ENCODE measurements around the gene GBA2. TPM values are rescaled to one million over a fixed set of nuclear protein-coding genes. Genes with fewer than 3 reads are reported as not detected.

Gene GBA2
- polyA plus RNA-seq, 3 donors: 18.1 to 130 (median 26.4) TPM

GRCh38 chr9:35774907-35775635, 26.0 kb upstream of the GBA2 start:
- H3K36me3 Mint-ChIP-seq: no peaks in the 10 kb centered on the region
- Histone ChIP-seq H3K4me1 (ENCODE audit: control insufficient read depth in 1 of 2, insufficient read depth in 2 of 2, low read length in 2 of 2) (peaks cover 15 to 16% of the 10 kb centered on the region in 2 donors), H3K27ac (ENCODE audit: low read depth in 1 of 2, low read length in 2 of 2) (peak overlapping the region in 1 of 2 donors; percentile 32), H3K9ac (ENCODE audit: insufficient read depth, low read length, poor library complexity, severe bottlenecking) (no peak overlapping the region), H3K79me2 (ENCODE audit: insufficient read depth, low read length) (no peaks in the 10 kb centered on the region), H2AFZ (ENCODE audit: insufficient read depth, low read depth, low read length, poor library complexity, severe bottlenecking) (peak overlapping the region; percentile 49), H3K4me3 (replicated peaks in 1 of 3; ENCODE audit: low read depth in 2 of 3, low read length in 3 of 3) (peak overlapping the region in 1 of 3 experiments; percentile 18), H4K20me1 (ENCODE audit: insufficient read depth, low read length) (no peaks in the 10 kb centered on the region), H3K9me3 (replicated peaks in 1 of 2; ENCODE audit: control insufficient read depth in 1 of 2, insufficient read depth in 1 of 2, low read length in 2 of 2) (no peaks in the 10 kb centered on the region), H3K36me3 (replicated peaks in 1 of 2; ENCODE audit: control insufficient read depth in 1 of 2, insufficient read depth in 2 of 2, low read length in 2 of 2) (no peaks in the 10 kb centered on the region), H3K27me3 (ENCODE audit: control insufficient read depth in 2 of 2, insufficient read depth in 2 of 2, low read length in 2 of 2) (no peaks in the 10 kb centered on the region), H3K4me2 (replicated peaks; ENCODE audit: extremely low read depth, low read length, poor library complexity, severe bottlenecking) (peak overlapping the region; percentile 46)
- intact Hi-C loops (cut with micrococcal nuclease): no loop called here
- H3K27me3 Mint-ChIP-seq (ENCODE audit: low read depth in 3 of 3): peaks cover 0 to 2% (median 1%) of the 10 kb centered on the region in 3 donors
- TF ChIP-seq CTCF (IDR thresholded peaks at IDR 0.05): no peak
- peaks cover 16% of the 10 kb centered on the region for H3K4me1 Mint-ChIP-seq
- peak overlapping the region in 1 of 2 donors; percentile 57 for H3K4me3 Mint-ChIP-seq
- H3K27ac Mint-ChIP-seq: peak overlapping the region in 5 of 7 donors; percentile 21 to 80 (median 69)
- no peaks in the 10 kb centered on the region for H3K9me3 Mint-ChIP-seq
- 0% methylated on average over 2 of the region's 7 CpGs for WGBS (ENCODE audit: insufficient coverage)
- DNase-seq: peak; percentile 32 to 43 (median 40)

DNA sequence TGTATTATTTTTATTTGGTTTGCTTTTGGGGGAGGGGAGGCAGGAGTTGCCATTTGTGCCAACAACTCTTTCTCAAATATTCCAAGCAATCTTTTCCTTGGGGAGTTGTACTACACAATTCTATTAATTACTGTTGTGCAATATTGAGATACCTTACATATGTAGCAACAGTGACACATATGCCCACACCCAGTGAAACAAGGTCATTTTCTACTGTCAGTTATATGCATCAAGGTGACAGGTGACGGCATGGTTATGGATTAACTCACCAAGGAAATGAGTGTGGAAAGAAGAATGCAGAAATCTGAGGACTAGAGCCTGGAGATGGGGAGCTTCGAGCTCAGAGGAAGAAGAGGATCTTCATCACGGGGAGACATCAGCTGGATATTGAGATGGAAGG, 22.9 kb upstream of the GBA2 start:
- Histone ChIP-seq H3K79me2 (ENCODE audit: insufficient read depth, low read length) (no peaks in the 10 kb centered on the region), H3K27me3 (ENCODE audit: control insufficient read depth in 2 of 2, insufficient read depth in 2 of 2, low read length in 2 of 2) (no peaks in the 10 kb centered on the region)
- 100% methylated on average over 2 of the region's 3 CpGs for WGBS (ENCODE audit: insufficient coverage)

More for the DNA sequence above, 22.9 kb upstream of the GBA2 start:
- Histone ChIP-seq H2AFZ (ENCODE audit: insufficient read depth, low read depth, low read length, poor library complexity, severe bottlenecking) (no peak overlapping the region), H3K4me3 (replicated peaks in 1 of 3; ENCODE audit: low read depth in 2 of 3, low read length in 3 of 3) (no peak overlapping the region), H3K9ac (ENCODE audit: insufficient read depth, low read length, poor library complexity, severe bottlenecking) (no peak overlapping the region), H3K4me2 (replicated peaks; ENCODE audit: extremely low read depth, low read length, poor library complexity, severe bottlenecking) (no peak overlapping the region), H3K4me1 (ENCODE audit: control insufficient read depth in 1 of 2, insufficient read depth in 2 of 2, low read length in 2 of 2) (peaks cover 15 to 16% of the 10 kb centered on the region in 2 donors), H3K36me3 (replicated peaks in 1 of 2; ENCODE audit: control insufficient read depth in 1 of 2, insufficient read depth in 2 of 2, low read length in 2 of 2) (no peaks in the 10 kb centered on the region), H4K20me1 (ENCODE audit: insufficient read depth, low read length) (no peaks in the 10 kb centered on the region), H3K9me3 (replicated peaks in 1 of 2; ENCODE audit: control insufficient read depth in 1 of 2, insufficient read depth in 1 of 2, low read length in 2 of 2) (no peaks in the 10 kb centered on the region), H3K27ac (ENCODE audit: low read depth in 1 of 2, low read length in 2 of 2) (no peak overlapping the region)
- TF ChIP-seq CTCF (IDR thresholded peaks at IDR 0.05): no peak
- peaks cover 16% of the 10 kb centered on the region for H3K4me1 Mint-ChIP-seq
- DNase-seq: no peak
- no peaks in the 10 kb centered on the region for H3K9me3 Mint-ChIP-seq
- H3K27me3 Mint-ChIP-seq (ENCODE audit: low read depth in 3 of 3): peaks cover 0 to 2% (median 1%) of the 10 kb centered on the region in 3 donors
- H3K36me3 Mint-ChIP-seq: no peaks in the 10 kb centered on the region
- no peak overlapping the region for H3K4me3 Mint-ChIP-seq
- intact Hi-C loops (cut with micrococcal nuclease): no loop called here
- H3K27ac Mint-ChIP-seq: no peak overlapping the region

Data from CD14-positive monocyte (primary cell).